GM12864 (cell line): Measurements from ENCODE around the gene ENGASE.
"Not testable (repeated sequence)": the region's sequence is repeated elsewhere in the genome, so short reads cannot be mapped to it uniquely, and the experiment has no call there.

Experiments
- DNase-seq: peaks from one replicate; pipeline ENCODE4 v3.0.0-alpha.2; 2011; ENCODE audit warnings: low read depth
- H3K4me3 ChIP-seq: 2 replicates; pipeline ENCODE4 v1.5.1; 2011; ENCODE audit warnings: mild to moderate bottlenecking, low read depth, low read length, control low read depth
- CTCF ChIP-seq: IDR thresholded peaks from 2 replicates; pipeline ENCODE4 v1.5.1; 2011; ENCODE audit warnings: low read depth, mild to moderate bottlenecking, moderate library complexity, low read length, control low read depth, inconsistent platforms; ENCODE audit errors: missing control alignments

ENGASE gene

DNA sequence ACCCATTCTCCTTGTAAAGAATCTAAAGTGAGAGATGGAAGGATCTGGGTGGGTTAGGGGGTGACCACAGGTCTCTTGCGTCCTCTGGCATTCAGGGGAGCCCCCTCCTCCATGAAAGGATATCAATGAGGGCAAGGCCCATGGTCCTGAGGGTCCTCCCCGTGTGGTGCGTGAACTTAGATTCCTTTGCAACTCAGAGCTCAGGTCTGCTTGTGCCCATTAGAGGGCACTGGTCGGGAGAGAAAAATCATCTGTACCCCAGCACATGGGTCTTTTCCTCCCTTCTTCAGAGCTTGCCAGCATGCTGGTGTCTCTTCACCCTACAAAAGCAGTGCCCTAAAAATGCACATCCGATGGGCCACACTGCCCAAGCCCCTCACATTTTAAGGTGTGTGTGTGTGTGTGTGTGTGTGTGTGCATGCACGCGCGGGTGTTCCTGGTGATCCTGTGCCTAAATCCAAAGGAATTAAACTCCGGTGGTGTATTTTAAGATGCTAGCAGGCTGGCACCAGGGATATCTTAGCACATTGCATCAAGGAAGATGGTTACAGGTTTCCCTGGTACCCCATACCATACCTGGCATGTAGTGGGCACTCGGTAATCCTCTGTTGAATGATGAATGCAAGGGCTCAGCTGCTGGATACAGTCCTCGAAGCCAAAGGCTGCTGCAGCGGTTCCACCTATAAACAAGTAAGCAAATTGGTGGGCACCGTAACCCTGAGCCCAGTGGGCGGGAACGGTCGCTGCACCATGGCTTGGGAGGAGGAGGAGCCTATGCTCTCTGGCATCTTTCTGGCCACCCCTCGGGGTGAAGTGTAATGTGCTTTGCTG lies 45.9 kb upstream of the ENGASE start:
- DNase-seq = no peak
- TF ChIP-seq CTCF = no peak
- H3K4me3 ChIP-seq = no peak overlapping the region

DNA sequence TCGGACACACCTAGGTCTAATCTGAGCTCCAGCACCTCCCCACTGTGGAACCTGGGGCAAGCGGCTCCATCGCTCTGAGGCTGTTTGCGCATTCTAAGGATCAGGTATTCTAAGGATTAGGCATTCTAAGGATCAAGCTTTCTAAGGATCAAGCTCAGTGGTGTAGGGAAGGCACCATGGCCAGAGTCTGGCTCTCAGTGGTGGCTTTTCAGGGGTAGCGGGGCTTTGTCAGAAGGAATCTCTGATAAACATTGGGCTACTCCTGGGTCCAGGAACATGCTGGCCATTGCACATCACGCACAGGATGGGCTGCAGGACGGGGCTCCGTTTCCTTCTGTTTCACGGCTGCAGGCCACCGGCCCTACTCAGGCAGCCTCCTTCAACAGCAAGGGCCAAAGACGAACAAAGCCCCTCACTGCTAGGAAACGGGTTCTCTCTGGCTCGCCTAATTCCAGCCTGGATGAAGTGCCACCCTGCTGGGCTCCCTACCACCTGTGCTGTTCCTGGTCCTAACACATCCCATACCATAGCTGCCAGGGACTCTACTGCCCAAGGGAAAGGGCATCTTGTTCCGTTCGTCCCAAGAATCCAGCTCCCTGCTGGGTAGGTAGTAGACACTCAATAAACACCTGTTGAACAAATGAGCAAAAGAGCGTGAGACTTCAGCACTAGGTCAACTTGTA lies 45.2 kb upstream of the ENGASE start:
- H3K4me3 ChIP-seq = no peak overlapping the region
- no peak for DNase-seq
- no peak for TF ChIP-seq CTCF

DNA sequence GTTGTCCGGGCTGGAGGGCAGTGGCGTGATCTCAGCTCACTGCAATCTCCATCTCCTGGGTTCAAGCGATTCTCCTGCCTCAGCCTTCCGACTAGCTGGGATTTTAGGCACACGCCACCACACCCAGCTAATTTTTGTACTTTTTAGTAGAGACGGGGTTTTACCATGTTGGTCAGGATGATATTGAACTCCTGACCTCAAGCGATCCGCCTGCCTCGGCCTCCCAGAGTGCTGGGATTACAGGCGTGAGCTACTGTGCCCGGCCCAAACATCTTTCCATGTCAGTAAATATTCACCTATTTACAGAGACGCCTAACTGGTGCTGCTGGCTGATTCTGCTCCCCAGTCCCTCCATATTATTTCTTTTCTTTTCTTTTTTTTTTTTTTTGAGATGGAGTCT lies 44.0 kb upstream of the ENGASE start:
- not testable (repeated sequence) for DNase-seq, H3K4me3 ChIP-seq

- TF ChIP-seq CTCF = no peak
- DNase-seq = no peak
- no peak overlapping the region for H3K4me3 ChIP-seq
Measured at GRCh38 chr17:79031996-79032875, 42.4 kb upstream of the ENGASE start.

DNA sequence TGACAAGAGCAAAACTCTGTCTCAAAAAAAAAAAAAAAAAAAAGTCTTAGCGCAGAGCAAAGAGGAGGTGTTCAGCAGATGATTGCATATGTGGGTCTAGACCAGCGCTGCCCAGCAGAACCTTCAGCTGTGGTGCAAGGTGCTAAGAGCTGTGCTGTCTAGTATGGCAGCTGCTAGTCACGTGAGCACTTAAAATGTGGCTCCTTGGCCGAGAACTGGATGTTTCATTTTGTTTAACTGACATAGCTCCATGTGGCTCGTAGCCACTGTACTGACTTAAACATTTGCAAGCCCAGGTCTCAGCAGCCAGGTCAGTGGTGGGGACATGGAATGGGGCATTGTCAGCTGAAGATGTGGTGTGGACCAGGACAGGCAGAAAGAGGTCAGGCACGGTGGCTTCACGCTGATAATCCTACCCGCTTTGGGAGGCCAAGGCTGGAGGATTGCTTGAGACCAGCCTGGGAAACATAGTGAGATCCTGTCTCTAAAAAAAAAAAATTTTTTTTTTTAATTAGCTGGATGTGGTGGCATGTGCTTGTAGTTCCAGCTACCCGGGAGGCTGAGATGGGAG lies 41.5 kb upstream of the ENGASE start:
- H3K4me3 ChIP-seq = no peak overlapping the region
- no peak for TF ChIP-seq CTCF
- DNase-seq = no peak

GRCh38 chr17:79033741-79034501 lies 40.7 kb upstream of the ENGASE start:
- H3K4me3 ChIP-seq = no peak overlapping the region
- no peak for TF ChIP-seq CTCF
- no peak for DNase-seq
